Sigmoid colon (tissue), 4 donors: ENCODE results near the gene RGS19.

Experiments
- EP300 ChIP-seq, 4 donors: sonication (generic); formaldehyde crosslinking; IDR thresholded peaks; one replicate each; pipeline ENCODE4 v1.6.1; 2017; ENCODE audit warnings: antibody characterized with exemption in 4 of 4
- TF ChIP-seq, protein P1 (sequence below), 4 experiments: fragments of 450-650 bp in 3 of 4; fragments of 200-600 bp in 1 of 4; IDR thresholded peaks; one replicate each; pipeline ENCODE4 v1.5.1; 2016 to 2019; ENCODE audit warnings: antibody characterized with exemption in 4 of 4, mild to moderate bottlenecking in 3 of 4, moderate library complexity in 2 of 4

- TF ChIP-seq, protein P1, sequence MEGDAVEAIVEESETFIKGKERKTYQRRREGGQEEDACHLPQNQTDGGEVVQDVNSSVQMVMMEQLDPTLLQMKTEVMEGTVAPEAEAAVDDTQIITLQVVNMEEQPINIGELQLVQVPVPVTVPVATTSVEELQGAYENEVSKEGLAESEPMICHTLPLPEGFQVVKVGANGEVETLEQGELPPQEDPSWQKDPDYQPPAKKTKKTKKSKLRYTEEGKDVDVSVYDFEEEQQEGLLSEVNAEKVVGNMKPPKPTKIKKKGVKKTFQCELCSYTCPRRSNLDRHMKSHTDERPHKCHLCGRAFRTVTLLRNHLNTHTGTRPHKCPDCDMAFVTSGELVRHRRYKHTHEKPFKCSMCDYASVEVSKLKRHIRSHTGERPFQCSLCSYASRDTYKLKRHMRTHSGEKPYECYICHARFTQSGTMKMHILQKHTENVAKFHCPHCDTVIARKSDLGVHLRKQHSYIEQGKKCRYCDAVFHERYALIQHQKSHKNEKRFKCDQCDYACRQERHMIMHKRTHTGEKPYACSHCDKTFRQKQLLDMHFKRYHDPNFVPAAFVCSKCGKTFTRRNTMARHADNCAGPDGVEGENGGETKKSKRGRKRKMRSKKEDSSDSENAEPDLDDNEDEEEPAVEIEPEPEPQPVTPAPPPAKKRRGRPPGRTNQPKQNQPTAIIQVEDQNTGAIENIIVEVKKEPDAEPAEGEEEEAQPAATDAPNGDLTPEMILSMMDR (IDR thresholded peaks at IDR 0.05), result no peak
- no peak for TF ChIP-seq EP300 (IDR thresholded peaks at IDR 0.05)
Observed at GRCh38 chr20:64043768-64044167, 35.5 kb downstream of the RGS19 start.
